ENCODE data around the gene CDCA5. TPM values are rescaled to one million over a fixed set of nuclear protein-coding genes. Genes with fewer than 3 reads are reported as not detected.

Gene CDCA5
- total RNA-seq: 10 to 100 TPM in 1 of 3 donors, 1 to 10 TPM in 2; 2.9 to 14.6 (median 4.8) TPM
- long read RNA-seq, donor 1, partial matches to known transcripts: 0 of 4 reads
- long read RNA-seq, donor 1, other reads (novel, unspliced or antisense): 2 of 4 reads
- long read RNA-seq, donor 2, transcript CDCA5-201 (6 exons, 2,587 nt): major isoform, 5 of 7 reads
- long read RNA-seq, donor 2, partial matches to known transcripts: 0 of 7 reads
- long read RNA-seq, donor 2, other reads (novel, unspliced or antisense): 1 of 7 reads

GRCh38 chr11:65083834-65084597, at the start of gene CDCA5, which contains the start of gene ZFPL1:
CDCA5 (minus strand) TSS chr11:65084040; CDS start chr11:65083978, 62 bp downstream.
ZFPL1 (plus strand) TSS chr11:65084222; CDS start chr11:65084699, 477 bp downstream.
- no peak for TF ChIP-seq CTCF (IDR thresholded peaks at IDR 0.05)
- Histone ChIP-seq H3K36me3 (ENCODE audit: low read depth) (peaks cover 11% of the 10 kb centered on the region), H3K9me3 (no peaks in the 10 kb centered on the region), H3K4me1 (ENCODE audit: low read depth) (peaks cover 16% of the 10 kb centered on the region), H3K4me3 (peak within 1 kb of the TSS; percentile 54)
- intact Hi-C loops (cut with DNase I, micrococcal nuclease): no loop called here
- peak; percentile 96 to 97 (median 97) for DNase-seq
- ATAC-seq: peak; percentile 99

GRCh38 chr11:65132988-65133700, 49.3 kb upstream of the CDCA5 start:
- H3K4me1 ChIP-seq (ENCODE audit: low read depth): peaks cover 22% of the 10 kb centered on the region
- TF ChIP-seq CTCF (IDR thresholded peaks at IDR 0.05): no peak
- H3K4me3 ChIP-seq: peak overlapping the region; percentile 92
- ATAC-seq (peak; percentile 51), DNase-seq (peak; percentile 89 to 94 (median 91))
- H3K9me3 ChIP-seq: no peaks in the 10 kb centered on the region
- peaks cover 22% of the 10 kb centered on the region for H3K36me3 ChIP-seq (ENCODE audit: low read depth)
- intact Hi-C loops (cut with DNase I, micrococcal nuclease): no loop called here

GRCh38 chr11:65132238-65132987, 48.6 kb upstream of the CDCA5 start:
- intact Hi-C loops (cut with DNase I, micrococcal nuclease): no loop called here
- no peak for TF ChIP-seq CTCF (IDR thresholded peaks at IDR 0.05)
- Histone ChIP-seq H3K36me3 (ENCODE audit: low read depth) (peaks cover 22% of the 10 kb centered on the region), H3K4me1 (ENCODE audit: low read depth) (peaks cover 22% of the 10 kb centered on the region), H3K9me3 (no peaks in the 10 kb centered on the region), H3K4me3 (no peak overlapping the region)
- ATAC-seq (no peak), DNase-seq (peak in 2 of 3 donors; percentile 42 to 68)

GRCh38 chr11:65131895-65132237, 48.0 kb upstream of the CDCA5 start:
- Histone ChIP-seq H3K36me3 (ENCODE audit: low read depth) (peaks cover 22% of the 10 kb centered on the region), H3K4me3 (no peak overlapping the region), H3K4me1 (ENCODE audit: low read depth) (peaks cover 22% of the 10 kb centered on the region), H3K9me3 (no peaks in the 10 kb centered on the region)
- DNase-seq: no peak
- intact Hi-C loops (cut with DNase I, micrococcal nuclease): no loop called here
- no peak for TF ChIP-seq CTCF (IDR thresholded peaks at IDR 0.05)
- ATAC-seq: no peak

- Histone ChIP-seq H3K4me1 (ENCODE audit: low read depth) (peaks cover 22% of the 10 kb centered on the region), H3K9me3 (no peaks in the 10 kb centered on the region), H3K36me3 (ENCODE audit: low read depth) (peaks cover 27% of the 10 kb centered on the region), H3K4me3 (no peak overlapping the region)
- DNase-seq: no peak
- intact Hi-C loops (cut with DNase I, micrococcal nuclease): no loop called here
- no peak for TF ChIP-seq CTCF (IDR thresholded peaks at IDR 0.05)
- ATAC-seq: no peak
Observed at GRCh38 chr11:65131417-65131776, 47.6 kb upstream of the CDCA5 start.
